GM19372 (cell line): ENCODE measurements around the gene FBXL4.

Experiments used
- ATAC-seq: cut with Tn5 transposase; IDR thresholded peaks from one replicate; pipeline ENCODE4 v1.9.1; 2021; ENCODE audit warnings: mild to moderate bottlenecking, low read depth, moderate library complexity; ENCODE audit not compliant: unreplicated experiment

The FBXL4 gene

GRCh38 chr6:98894810-98895209, 52.9 kb downstream of the FBXL4 start:
- no peak for ATAC-seq

GRCh38 chr6:98887650-98888049, 60.1 kb downstream of the FBXL4 start:
- ATAC-seq = no peak

- no peak for ATAC-seq
Measured at GRCh38 chr6:98885330-98885729, 62.4 kb downstream of the FBXL4 start.

- ATAC-seq = peak; percentile 93
Measured at GRCh38 chr6:98880486-98880885, 67.3 kb downstream of the FBXL4 start.

GRCh38 chr6:98877250-98877649, 70.5 kb downstream of the FBXL4 start:
- no peak for ATAC-seq

- no peak for ATAC-seq
Measured at GRCh38 chr6:98875375-98875774, 72.4 kb downstream of the FBXL4 start.

- no peak for ATAC-seq
Measured at GRCh38 chr6:98871821-98872220, 75.9 kb downstream of the FBXL4 start.

- ATAC-seq = no peak
Measured at GRCh38 chr6:98871057-98871456, 76.7 kb downstream of the FBXL4 start.

- no peak for ATAC-seq
Measured at GRCh38 chr6:98864497-98864896, 83.2 kb downstream of the FBXL4 start.

GRCh38 chr6:98848539-98849242, 99.1 kb downstream of the FBXL4 start:
- no peak for ATAC-seq

GRCh38 chr6:98847779-98848538, 99.8 kb downstream of the FBXL4 start:
- ATAC-seq = no peak

- ATAC-seq = no peak
Measured at GRCh38 chr6:98847416-98847778, 100.3 kb downstream of the FBXL4 start.

GRCh38 chr6:98846021-98846380, 101.7 kb downstream of the FBXL4 start:
- ATAC-seq = no peak

- ATAC-seq = peak; percentile 63
Measured at GRCh38 chr6:98845211-98846020, 102.3 kb downstream of the FBXL4 start.

GRCh38 chr6:98844244-98845210, 103.2 kb downstream of the FBXL4 start:
- no peak for ATAC-seq

- no peak for ATAC-seq
Measured at GRCh38 chr6:98843271-98844243, 104.2 kb downstream of the FBXL4 start.

- ATAC-seq = no peak
Measured at GRCh38 chr6:98842342-98843180, 105.2 kb downstream of the FBXL4 start.
